Measurements from ENCODE around the gene PSMC3IP. TPM values are rescaled to one million over a fixed set of nuclear protein-coding genes. Genes with fewer than 3 reads are reported as not detected.
"Not testable (repeated sequence)": the region's sequence is repeated elsewhere in the genome, so short reads cannot be mapped to it uniquely, and the experiment has no call there.

Gene PSMC3IP
- total RNA-seq, 2 experiments from 2014 or later: 14.7 to 16.1 TPM

DNA sequence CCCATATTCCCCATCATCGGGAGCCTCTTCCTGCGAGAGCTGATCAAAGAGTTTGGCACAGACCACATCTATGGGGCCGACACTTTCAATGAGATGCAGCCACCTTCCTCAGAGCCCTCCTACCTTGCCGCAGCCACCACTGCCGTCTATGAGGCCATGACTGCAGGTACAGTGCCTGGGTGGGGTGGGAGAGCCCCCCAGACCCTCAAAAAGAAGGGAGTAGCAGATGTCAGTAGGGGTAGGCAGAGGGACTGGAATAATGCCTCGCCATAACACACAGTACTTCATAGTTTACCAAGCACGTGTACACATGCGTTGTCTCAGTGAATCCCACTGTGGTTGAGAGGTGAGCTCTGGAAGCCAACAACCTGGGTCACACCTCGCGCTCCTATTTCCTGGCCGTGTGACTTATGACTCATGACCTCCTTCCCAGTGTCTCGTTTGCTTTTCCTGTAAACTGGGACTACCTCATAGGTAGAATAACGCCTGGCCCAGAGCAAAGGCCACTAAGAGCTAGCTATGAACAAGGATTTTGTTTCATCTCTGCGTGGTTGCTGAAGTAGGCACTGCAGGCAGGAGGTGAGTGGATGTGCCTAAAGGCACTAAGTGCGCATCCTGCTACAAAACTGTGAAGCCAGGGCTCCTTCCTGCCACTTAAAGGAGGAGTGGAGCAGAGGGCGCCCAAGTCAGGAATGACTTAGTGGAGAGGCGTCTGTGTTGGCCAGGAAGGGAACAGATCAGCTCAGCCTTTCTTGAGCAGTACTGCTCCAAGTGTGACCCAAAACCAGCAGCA lies 36.3 kb downstream of the PSMC3IP start:
- H3K27me3 Mint-ChIP-seq: no peaks in the 10 kb centered on the region
- ChIA-PET POLR2A (interaction anchor here (0.6 to 2.2 kb wide), 8 partner anchors 9 to 765 kb away, joined by 3 to 10 read pairs (median 3); partner anchors contain the start of genes MLX and PSMC3IP), CTCF (interaction anchor here (0.6 to 1.2 kb wide), 8 partner anchors 9 to 407 kb away, joined by 3 to 6 read pairs (median 3); partner anchors contain the start of gene PSMC3IP)
- H3K36me3 Mint-ChIP-seq (ENCODE audit: low read depth): peaks cover 9% of the 10 kb centered on the region
- no peaks in the 10 kb centered on the region for H3K9me3 Mint-ChIP-seq
- H3K27ac Mint-ChIP-seq: peak overlapping the region; percentile 15
- peaks cover 32% of the 10 kb centered on the region for H3K4me1 Mint-ChIP-seq
- DNase-seq: no peak
- H3K4me3 Mint-ChIP-seq: no peak overlapping the region

- not testable (repeated sequence) for H3K9me3 Mint-ChIP-seq; DNase-seq; H3K36me3 Mint-ChIP-seq (ENCODE audit: low read depth); H3K4me3 Mint-ChIP-seq; H3K27me3 Mint-ChIP-seq
- Mint-ChIP-seq H3K4me1 (peaks cover 35% of the 10 kb centered on the region), H3K27ac (peak overlapping the region; percentile 10)
- POLR2A ChIA-PET: interaction anchor here (0.6 to 2.2 kb wide), 5 partner anchors 9 to 295 kb away, joined by 3 to 10 read pairs (median 3); partner anchors contain the start of gene PSMC3IP
- CTCF ChIA-PET: interaction anchor here (0.7 to 1.2 kb wide), 5 partner anchors 8 to 37 kb away, joined by 3 to 6 read pairs (median 3); partner anchors contain the start of gene PSMC3IP
Measured at GRCh38 chr17:42540558-42540957, 37.0 kb downstream of the PSMC3IP start.

GRCh38 chr17:42538482-42538881 lies 39.0 kb downstream of the PSMC3IP start:
- Mint-ChIP-seq H3K27ac (no peak overlapping the region), H3K27me3 (peaks cover 5% of the 10 kb centered on the region), H3K4me3 (no peak overlapping the region), H3K36me3 (ENCODE audit: low read depth) (peaks cover 9% of the 10 kb centered on the region), H3K4me1 (peaks cover 39% of the 10 kb centered on the region), H3K9me3 (no peaks in the 10 kb centered on the region)
- POLR2A ChIA-PET: interaction anchor here (1.5 kb wide), 1 partner anchor 10 kb away, joined by 6 read pairs; no protein-coding TSS in a partner anchor
- CTCF ChIA-PET: interaction anchor here (4.3 kb wide), 1 partner anchor 10 kb away, joined by 19 read pairs; no protein-coding TSS in a partner anchor
- no peak for DNase-seq

- Mint-ChIP-seq H3K27ac (peak overlapping the region; percentile 11), H3K4me1 (peaks cover 41% of the 10 kb centered on the region), H3K4me3 (peak overlapping the region; percentile 61), H3K9me3 (no peaks in the 10 kb centered on the region), H3K36me3 (ENCODE audit: low read depth) (peaks cover 9% of the 10 kb centered on the region), H3K27me3 (peaks cover 8% of the 10 kb centered on the region)
- DNase-seq: no peak
- ChIA-PET POLR2A (interaction anchor here (1.2 to 1.5 kb wide), 2 partner anchors 11 to 72 kb away, joined by 3 to 6 read pairs; partner anchors contain the start of genes RETREG3 and TUBG1), CTCF (interaction anchor here (4.3 kb wide), 1 partner anchor 11 kb away, joined by 19 read pairs; no protein-coding TSS in a partner anchor)
Measured at GRCh38 chr17:42537826-42538451, 39.6 kb downstream of the PSMC3IP start.

DNA sequence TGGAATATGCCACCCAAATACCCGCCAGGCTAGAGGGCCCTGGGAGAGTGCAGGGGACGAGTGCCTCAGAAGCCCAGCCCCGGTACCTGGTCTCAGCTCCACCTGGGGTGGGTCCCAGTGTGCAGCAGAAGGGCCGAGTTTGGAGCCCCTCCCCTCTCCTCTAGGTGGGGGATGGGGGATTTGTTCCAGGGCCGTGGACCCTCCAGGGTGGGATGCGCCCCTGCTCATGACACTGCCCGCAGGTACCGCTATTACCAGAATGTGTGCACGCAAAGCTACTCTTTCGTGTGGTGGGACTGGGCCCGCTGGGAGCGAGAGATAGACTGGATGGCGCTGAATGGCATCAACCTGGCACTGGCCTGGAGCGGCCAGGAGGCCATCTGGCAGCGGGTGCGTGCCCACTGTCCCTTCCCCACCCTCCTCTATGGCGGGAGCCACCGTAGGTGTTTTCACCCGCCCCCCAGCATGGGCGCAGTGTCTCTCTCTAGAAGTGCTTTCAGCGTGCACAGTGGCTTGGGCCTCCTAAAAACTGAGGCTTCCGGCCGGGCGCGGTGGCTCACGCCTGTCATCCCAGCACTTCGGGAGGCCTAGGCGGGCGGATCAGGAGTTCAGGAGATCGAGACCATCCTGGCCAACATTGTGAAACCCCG lies 40.2 kb downstream of the PSMC3IP start:
- Mint-ChIP-seq H3K4me3 (peak overlapping the region; percentile 82), H3K36me3 (ENCODE audit: low read depth) (peaks cover 9% of the 10 kb centered on the region), H3K4me1 (peaks cover 41% of the 10 kb centered on the region), H3K9me3 (no peaks in the 10 kb centered on the region), H3K27me3 (peaks cover 8% of the 10 kb centered on the region), H3K27ac (peak overlapping the region; percentile 75)
- DNase-seq: no peak
- ChIA-PET POLR2A (interaction anchor here (0.9 to 2.4 kb wide), 9 partner anchors 10 to 148 kb away, joined by 3 to 21 read pairs (median 8); partner anchors contain the start of genes PSMC3IP, RETREG3, STAT3 and TUBG1), CTCF (interaction anchor here (1.2 to 4.3 kb wide), 4 partner anchors 10 to 41 kb away, joined by 3 to 19 read pairs (median 12); partner anchors contain the start of gene PSMC3IP)

GRCh38 chr17:42536372-42537155 lies 41.0 kb downstream of the PSMC3IP start:
- H3K27me3 Mint-ChIP-seq: peaks cover 11% of the 10 kb centered on the region
- CTCF ChIA-PET: interaction anchor here (0.6 to 4.3 kb wide), 8 partner anchors 10 to 130 kb away, joined by 3 to 19 read pairs (median 6); partner anchors contain the start of gene PSMC3IP
- H3K27ac Mint-ChIP-seq: peak overlapping the region; percentile 75
- POLR2A ChIA-PET: interaction anchor here (0.9 to 2.4 kb wide), 17 partner anchors 11 to 288 kb away, joined by 3 to 21 read pairs (median 4); partner anchors contain the start of genes PSMC3IP, RETREG3, STAT3 and STAT5A
- no peaks in the 10 kb centered on the region for H3K9me3 Mint-ChIP-seq
- H3K4me3 Mint-ChIP-seq: peak overlapping the region; percentile 82
- H3K36me3 Mint-ChIP-seq (ENCODE audit: low read depth): peaks cover 9% of the 10 kb centered on the region
- peaks cover 43% of the 10 kb centered on the region for H3K4me1 Mint-ChIP-seq
- DNase-seq: peak; percentile 83

DNA sequence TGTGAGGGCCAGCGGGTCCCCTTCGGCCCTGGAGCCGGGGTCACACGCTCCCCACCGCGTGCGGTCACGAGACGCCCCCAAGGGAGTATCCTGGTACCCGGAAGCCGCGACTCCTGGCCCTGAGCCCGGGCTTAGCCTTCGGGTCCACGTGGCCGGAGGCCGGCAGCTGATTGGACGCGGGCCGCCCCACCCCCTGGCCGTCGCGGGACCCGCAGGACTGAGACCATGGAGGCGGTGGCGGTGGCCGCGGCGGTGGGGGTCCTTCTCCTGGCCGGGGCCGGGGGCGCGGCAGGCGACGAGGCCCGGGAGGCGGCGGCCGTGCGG lies 41.5 kb downstream of the PSMC3IP start, which contains the start of gene NAGLU:
Gene NAGLU, plus strand, starts transcription at position 194 of the 324 bp plus-strand sequence. Its CDS starts 32 bp downstream, at position 226.
- ChIA-PET POLR2A (interaction anchor here (1.0 to 2.4 kb wide), 16 partner anchors 12 to 287 kb away, joined by 3 to 21 read pairs (median 4); partner anchors contain the start of genes PSMC3IP, RETREG3, STAT3 and STAT5A), CTCF (interaction anchor here (0.6 to 4.3 kb wide), 8 partner anchors 9 to 221 kb away, joined by 3 to 19 read pairs (median 6); partner anchors contain the start of gene PSMC3IP)
- Mint-ChIP-seq H3K36me3 (ENCODE audit: low read depth) (peaks cover 9% of the 10 kb centered on the region), H3K4me3 (peak within 1 kb of the TSS; percentile 82), H3K27ac (peak within 1 kb of the TSS; percentile 75), H3K27me3 (peaks cover 12% of the 10 kb centered on the region), H3K4me1 (peaks cover 42% of the 10 kb centered on the region), H3K9me3 (no peaks in the 10 kb centered on the region)
- peak; percentile 89 for DNase-seq

- H3K4me1 Mint-ChIP-seq: peaks cover 40% of the 10 kb centered on the region
- peak overlapping the region; percentile 44 for H3K27ac Mint-ChIP-seq
- CTCF ChIA-PET: interaction anchor here (0.6 to 4.3 kb wide), 7 partner anchors 8 to 221 kb away, joined by 3 to 19 read pairs (median 6); partner anchors contain the start of gene PSMC3IP
- peak overlapping the region; percentile 68 for H3K4me3 Mint-ChIP-seq
- peaks cover 13% of the 10 kb centered on the region for H3K27me3 Mint-ChIP-seq
- H3K9me3 Mint-ChIP-seq: no peaks in the 10 kb centered on the region
- POLR2A ChIA-PET: interaction anchor here (1.0 to 2.4 kb wide), 14 partner anchors 12 to 287 kb away, joined by 3 to 21 read pairs (median 4); partner anchors contain the start of genes PSMC3IP, RETREG3, STAT3 and STAT5A
- H3K36me3 Mint-ChIP-seq (ENCODE audit: low read depth): peaks cover 9% of the 10 kb centered on the region
- DNase-seq: no peak
Measured at GRCh38 chr17:42535155-42536047, 42.1 kb downstream of the PSMC3IP start.

DNA sequence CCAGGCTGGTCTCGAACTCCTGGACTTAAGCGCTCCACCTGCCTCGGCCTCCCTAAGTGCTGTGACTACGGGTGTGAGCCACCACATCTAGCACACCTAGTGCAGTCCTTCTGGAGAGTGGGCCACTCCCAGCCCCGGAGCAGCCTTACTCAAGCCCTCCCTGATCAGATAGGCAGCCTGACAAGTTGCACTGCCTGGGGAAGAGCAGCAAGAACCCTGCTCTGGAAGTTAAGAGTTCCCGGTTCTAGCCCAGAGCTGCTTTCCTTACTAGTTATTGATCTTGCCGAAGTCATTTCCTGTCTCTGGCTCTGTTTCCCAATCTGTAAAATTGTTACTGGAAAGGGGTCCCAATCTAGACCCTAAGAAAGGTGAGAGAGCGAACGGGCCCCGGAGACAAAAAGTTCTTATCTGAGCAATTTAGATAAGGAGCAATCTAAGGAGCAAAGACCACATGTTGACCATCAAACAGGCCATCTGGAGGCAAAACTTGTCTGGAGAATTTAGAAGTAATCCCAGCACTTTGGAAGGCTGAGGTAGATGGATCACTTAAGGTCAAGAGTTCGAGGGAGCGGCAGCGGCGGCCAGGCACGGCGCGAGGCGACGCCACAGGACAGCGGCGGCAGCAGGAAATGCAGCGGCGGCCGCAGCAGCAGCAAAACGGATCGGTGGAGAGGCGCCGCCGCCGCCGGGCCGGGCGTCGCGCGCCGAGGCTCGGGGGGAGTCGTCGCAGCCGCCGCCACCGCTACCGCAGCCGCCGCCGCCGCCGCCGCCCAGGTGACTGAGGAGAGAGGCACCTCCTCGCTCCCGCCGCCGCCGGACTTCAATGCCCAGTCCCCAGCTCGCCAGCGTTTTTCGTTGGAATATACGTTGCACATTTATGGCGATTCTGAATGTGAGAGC lies 45.8 kb downstream of the PSMC3IP start:
- peak; percentile 56 for DNase-seq
- H3K36me3 Mint-ChIP-seq (ENCODE audit: low read depth): no peaks in the 10 kb centered on the region
- no peak overlapping the region for H3K27ac Mint-ChIP-seq
- H3K27me3 Mint-ChIP-seq: peaks cover 17% of the 10 kb centered on the region
- H3K4me3 Mint-ChIP-seq: peak overlapping the region; percentile 62
- ChIA-PET CTCF (interaction anchor here (0.6 to 1.6 kb wide), 4 partner anchors 9 to 211 kb away, joined by 3 to 4 read pairs (median 3); no protein-coding TSS in a partner anchor), POLR2A (interaction anchor here (1.0 to 1.1 kb wide), 2 partner anchors 9 kb away, joined by 3 to 5 read pairs; no protein-coding TSS in a partner anchor)
- peaks cover 34% of the 10 kb centered on the region for H3K4me1 Mint-ChIP-seq
- no peaks in the 10 kb centered on the region for H3K9me3 Mint-ChIP-seq

All from activated CD4-positive, alpha-beta memory T cell treated with anti-CD3 and anti-CD28 coated beads, Interleukin-2, amount 10 ng/mL, durations not matched to agents 7 days and 5 days (primary cell).